ENCODE data around the gene GNG11.

GNG11 gene

DNA sequence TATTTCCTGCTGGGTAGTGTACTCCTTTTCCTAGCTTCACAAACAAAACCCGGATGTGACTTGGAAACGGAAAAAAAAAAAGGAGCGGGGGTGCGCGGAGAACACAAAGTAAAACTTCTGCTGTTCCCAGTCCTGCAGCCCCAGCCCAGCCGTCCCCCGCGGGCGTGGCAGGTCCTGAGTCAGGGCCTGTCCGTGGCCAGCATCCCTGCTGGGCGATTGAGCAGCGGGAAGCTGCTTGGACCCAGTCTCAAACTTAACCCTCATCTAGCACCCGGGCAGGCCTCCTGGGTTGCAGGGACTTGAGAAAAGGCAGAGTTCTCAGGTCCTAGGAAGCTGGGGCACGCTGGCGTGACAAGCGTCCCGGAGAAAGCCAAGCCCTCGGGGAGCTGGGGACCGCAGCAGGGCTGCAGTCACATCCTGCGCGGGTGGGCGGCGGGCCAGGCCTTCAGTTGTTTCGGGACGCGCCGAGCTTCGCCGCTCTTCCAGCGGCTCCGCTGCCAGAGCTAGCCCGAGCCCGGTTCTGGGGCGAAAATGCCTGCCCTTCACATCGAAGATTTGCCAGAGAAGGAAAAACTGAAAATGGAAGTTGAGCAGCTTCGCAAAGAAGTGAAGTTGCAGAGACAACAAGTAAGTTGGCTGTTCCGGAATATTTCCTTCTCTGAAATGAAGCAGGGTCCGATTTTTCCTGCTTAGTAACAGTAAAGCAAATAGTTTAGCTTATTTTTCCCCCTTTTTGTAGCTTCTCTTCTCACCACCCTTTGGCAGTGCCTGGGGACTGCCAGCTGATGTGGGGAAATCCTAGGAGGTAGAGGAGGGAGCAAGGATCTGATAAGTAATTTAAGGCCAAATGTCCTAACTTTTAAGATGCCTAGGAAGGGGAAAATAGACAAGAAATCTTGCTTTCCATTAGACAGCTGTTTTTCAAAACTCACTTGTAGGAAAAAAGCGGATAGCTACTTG lies at the start of gene GNG11:
Gene GNG11 (plus strand): TSS at position 129 of the 960 bp plus-strand sequence. CDS start 403 bp downstream, at position 532.
- DNase-seq (ENCODE audit: low spot score): peak; percentile 31
- in situ Hi-C loops (cut with MboI; ENCODE audit: low pct_unique_long_range_greater_than_20kb, low sequenced_read_pairs, unreplicated experiment): no loop called here
- peak; percentile 16 for TF ChIP-seq CTCF (IDR thresholded peaks at IDR 0.05; ENCODE audit: extremely low read depth, insufficient read depth, missing control alignments)

DNA sequence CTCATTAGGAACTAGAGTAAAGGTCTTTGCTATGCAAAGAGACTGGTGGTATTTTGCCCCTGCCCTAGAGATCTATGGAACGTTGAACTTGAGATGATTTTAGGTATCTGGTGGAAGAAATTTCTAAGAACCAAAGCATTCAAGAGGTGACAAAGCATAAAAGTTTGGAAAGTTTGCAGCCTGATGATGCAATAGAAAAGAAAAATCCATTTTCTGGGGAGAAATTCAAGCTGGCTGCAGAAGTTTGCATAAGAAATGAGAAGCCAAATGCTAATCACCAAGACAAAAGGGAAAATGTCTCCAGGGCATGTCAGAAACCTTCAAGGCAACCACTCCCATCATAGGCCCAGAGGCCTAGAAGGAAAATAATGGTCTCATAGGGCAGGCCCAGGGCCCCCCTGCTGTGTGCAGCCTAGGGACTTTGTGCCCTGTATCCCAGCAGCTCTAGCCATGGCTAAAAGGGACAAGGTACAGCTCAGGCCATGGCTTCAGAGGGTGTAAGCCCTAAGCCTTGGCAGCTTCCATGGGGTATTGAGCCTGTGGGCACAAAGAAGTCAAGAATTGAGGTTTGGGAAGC lies 47.4 kb upstream of the GNG11 start:
- DNase-seq (ENCODE audit: low spot score): no peak
- TF ChIP-seq CTCF (IDR thresholded peaks at IDR 0.05; ENCODE audit: extremely low read depth, insufficient read depth, missing control alignments): no peak
- in situ Hi-C loops (cut with MboI; ENCODE audit: low pct_unique_long_range_greater_than_20kb, low sequenced_read_pairs, unreplicated experiment): no loop called here

- in situ Hi-C loops (cut with MboI; ENCODE audit: low pct_unique_long_range_greater_than_20kb, low sequenced_read_pairs, unreplicated experiment): loop anchor here (25.0 kb wide), 1 partner anchor 510 kb away; the partner anchor contains the start of gene COL1A2
- TF ChIP-seq CTCF (IDR thresholded peaks at IDR 0.05; ENCODE audit: extremely low read depth, insufficient read depth, missing control alignments): no peak
- no peak for DNase-seq (ENCODE audit: low spot score)
Measured at GRCh38 chr7:93877742-93878141, 43.8 kb upstream of the GNG11 start.

DNA sequence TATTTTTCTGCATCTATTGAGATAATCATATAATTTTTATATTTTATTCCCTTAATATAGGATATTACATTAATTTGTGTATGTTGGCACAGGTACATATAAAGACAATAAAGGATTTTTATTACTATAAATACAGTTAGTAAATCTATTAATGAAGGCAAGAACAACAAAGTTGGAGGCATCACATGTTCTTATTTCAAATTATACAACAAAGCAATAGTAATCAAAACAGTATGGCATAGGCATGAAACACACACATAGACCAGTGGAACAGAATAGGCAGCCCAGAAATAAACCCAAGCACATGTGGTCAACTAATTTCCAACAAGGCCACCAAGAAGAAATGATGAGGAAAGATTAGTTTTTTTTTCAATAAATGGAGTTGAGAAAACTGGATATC lies 42.2 kb upstream of the GNG11 start:
- no peak for TF ChIP-seq CTCF (IDR thresholded peaks at IDR 0.05; ENCODE audit: extremely low read depth, insufficient read depth, missing control alignments)
- in situ Hi-C loops (cut with MboI; ENCODE audit: low pct_unique_long_range_greater_than_20kb, low sequenced_read_pairs, unreplicated experiment): loop anchor here (25.0 kb wide), 1 partner anchor 508 kb away; the partner anchor contains the start of gene COL1A2

GRCh38 chr7:93882468-93882867 lies 39.1 kb upstream of the GNG11 start:
- in situ Hi-C loops (cut with MboI; ENCODE audit: low pct_unique_long_range_greater_than_20kb, low sequenced_read_pairs, unreplicated experiment): loop anchor here (25.0 kb wide), 1 partner anchor 505 kb away; the partner anchor contains the start of gene COL1A2
- DNase-seq (ENCODE audit: low spot score): no peak
- TF ChIP-seq CTCF (IDR thresholded peaks at IDR 0.05; ENCODE audit: extremely low read depth, insufficient read depth, missing control alignments): no peak

More for the DNA sequence above, 42.2 kb upstream of the GNG11 start:
- DNase-seq (ENCODE audit: low spot score): no peak

DNA sequence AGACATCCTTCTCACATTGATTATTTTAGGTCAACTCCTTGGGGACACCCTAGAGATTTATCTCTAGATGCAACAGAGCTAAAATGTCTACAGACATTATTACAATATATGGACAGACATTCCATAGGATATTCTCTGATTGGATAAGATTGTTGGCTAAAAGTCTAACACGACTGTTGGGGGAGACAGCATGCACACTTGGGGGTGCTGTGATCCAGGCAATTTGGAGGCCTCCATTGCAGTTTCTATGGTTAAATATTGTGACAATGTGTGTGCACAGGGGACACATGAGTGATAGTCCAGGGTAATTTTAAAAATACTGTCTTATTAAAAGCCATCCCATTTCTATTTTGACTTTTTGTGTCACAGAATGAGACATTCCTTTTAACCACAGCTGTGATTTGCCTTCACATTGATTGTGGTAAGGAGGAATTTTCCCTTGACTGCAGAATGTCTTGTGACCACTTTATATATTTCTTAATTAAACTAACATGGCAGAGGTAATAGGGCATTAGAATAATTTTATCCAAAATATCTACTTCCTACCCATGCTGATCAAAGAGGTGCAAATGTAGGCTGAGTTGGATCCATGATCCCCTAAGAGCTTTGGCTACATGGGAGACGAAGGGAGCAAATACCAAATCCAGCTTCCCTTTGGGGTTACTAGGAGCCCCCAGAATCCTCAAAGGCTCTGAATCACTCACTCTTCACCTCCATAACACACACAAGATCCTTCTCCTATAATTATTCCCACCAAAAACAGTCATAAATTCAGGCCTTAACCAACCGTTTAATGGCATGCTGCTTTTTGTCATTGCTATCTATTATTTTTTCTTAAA lies 38.2 kb upstream of the GNG11 start:
- TF ChIP-seq CTCF (IDR thresholded peaks at IDR 0.05; ENCODE audit: extremely low read depth, insufficient read depth, missing control alignments): no peak
- no peak for DNase-seq (ENCODE audit: low spot score)
- in situ Hi-C loops (cut with MboI; ENCODE audit: low pct_unique_long_range_greater_than_20kb, low sequenced_read_pairs, unreplicated experiment): loop anchor here (25.0 kb wide), 1 partner anchor 504 kb away; the partner anchor contains the start of gene COL1A2

Data from GM13977 (cell line).